Measurements from ENCODE around the gene SDK2.

GRCh38 chr17:73371836-73372235, 272.4 kb downstream of the SDK2 start:
- TF ChIP-seq CTCF (IDR thresholded peaks at IDR 0.05; ENCODE audit: insufficient read depth, low read depth, low read length) (no peak), EZH2 (IDR thresholded peaks at IDR 0.05; ENCODE audit: insufficient read depth, low read length) (no peak)
